GM23248 (cell line): Measurements from ENCODE around the gene CDH4. TPM values are rescaled to one million over a fixed set of nuclear protein-coding genes. Genes with fewer than 3 reads are reported as not detected.

Experiments
- DNase-seq: peaks from one replicate; pipeline ENCODE4 v3.0.0-alpha.2; 2015
- H2AFZ ChIP-seq: fragments of 200-600 bp; sonication (generic); 2 replicates; pipeline ENCODE4 v1.6.1; 2016; ENCODE audit warnings: antibody characterized with exemption
- H3F3A ChIP-seq: fragments of 200-600 bp; sonication (generic); 2 replicates; pipeline ENCODE4 v1.6.1; 2016; ENCODE audit warnings: mild to moderate bottlenecking, antibody characterized with exemption, mixed run types; ENCODE audit not compliant: insufficient read depth
- H3K27ac ChIP-seq: fragments of 200-600 bp; sonication (generic); 2 replicates; pipeline ENCODE4 v1.5.1; 2016; ENCODE audit warnings: mild to moderate bottlenecking
- H3K27me3 ChIP-seq: fragments of 200-600 bp; sonication (generic); replicated peaks from 2 replicates; pipeline ENCODE4 v1.6.1; 2016; ENCODE audit warnings: mild to moderate bottlenecking; ENCODE audit not compliant: insufficient read depth
- H3K36me3 ChIP-seq: fragments of 200-600 bp; sonication (generic); 2 replicates; pipeline ENCODE4 v1.6.1; 2016; ENCODE audit warnings: low read depth, mild to moderate bottlenecking
- H3K4me1 ChIP-seq: fragments of 200-600 bp; sonication (generic); 2 replicates; pipeline ENCODE4 v1.6.1; 2016; ENCODE audit warnings: mild to moderate bottlenecking; ENCODE audit not compliant: insufficient read depth
- H3K4me2 ChIP-seq: fragments of 200-600 bp; sonication (generic); one replicate; pipeline ENCODE4 v1.6.1; 2016; ENCODE audit warnings: mild to moderate bottlenecking; ENCODE audit not compliant: unreplicated experiment
- H3K4me3 ChIP-seq: fragments of 200-600 bp; sonication (generic); 2 replicates; pipeline ENCODE4 v1.5.1; 2016; ENCODE audit warnings: mild to moderate bottlenecking
- H3K79me2 ChIP-seq: fragments of 200-600 bp; sonication (generic); 2 replicates; pipeline ENCODE4 v1.6.1; 2016; ENCODE audit warnings: mild to moderate bottlenecking; ENCODE audit not compliant: insufficient read depth
- H3K9ac ChIP-seq: fragments of 200-600 bp; sonication (generic); 2 replicates; pipeline ENCODE4 v1.6.1; 2016; ENCODE audit warnings: mild to moderate bottlenecking
- H3K9me2 ChIP-seq: fragments of 200-600 bp; sonication (generic); 2 replicates; pipeline ENCODE4 v1.6.1; 2016; ENCODE audit warnings: mixed run types, mild to moderate bottlenecking, moderate library complexity; ENCODE audit not compliant: insufficient read depth
- H3K9me3 ChIP-seq: fragments of 200-600 bp; sonication (generic); one replicate; pipeline ENCODE4 v1.6.1; 2017; ENCODE audit warnings: low read depth
- H4K20me1 ChIP-seq: fragments of 200-600 bp; sonication (generic); 2 replicates; pipeline ENCODE4 v1.6.0; 2016; ENCODE audit not compliant: insufficient read depth
- EZH2 ChIP-seq: fragments of 200-600 bp; sonication (generic); IDR thresholded peaks from 2 replicates; pipeline ENCODE4 v1.6.1; 2018; ENCODE audit warnings: antibody characterized with exemption, mild to moderate bottlenecking; ENCODE audit not compliant: insufficient read depth, poor library complexity, severe bottlenecking
- EZH2phosphoT487 ChIP-seq: fragments of 200-600 bp; sonication (generic); IDR thresholded peaks from 2 replicates; pipeline ENCODE4 v1.6.1; 2018; ENCODE audit warnings: antibody characterized with exemption, moderate library complexity, mild to moderate bottlenecking, low read depth; ENCODE audit not compliant: insufficient read depth
- WGBS, 2 experiments: methylation state at CpG; one replicate each; pipeline ENCODE4 v1.1.6; 2015 to 2017; ENCODE audit warnings: low lambda C conversion rate in 2 of 2, low coverage in 1 of 2; ENCODE audit errors: missing lambda C conversion rate in 2 of 2; 5-methylcytosine and 5-hydroxymethylcytosine counted together
- in situ Hi-C: fragments of 300-500 bp; cut with MboI; formaldehyde crosslinking; loops from 2 replicates; pipeline ENCODE4 v1.15.0; 2020
- polyA plus RNA-seq: library from polyadenylated mRNA; unstranded; fragments of >200 nt; fragmentation: Nextera tagmentation; extraction: Ambion mirVana; gene quantifications from 2 replicates; pipeline ENCODE4 v1.2.1, GENCODE V29; 2016
- total RNA-seq: library from RNA; depleted of rRNA; stranded (reverse); fragments of >200 nt; shearing (Covaris generic); gene quantifications from 2 replicates; pipeline ENCODE4 v1.2.3, GENCODE V29; 2014

The CDH4 gene
- total and polyA plus RNA-seq, 2 experiments from 2014 or later: 1.1 to 3.9 TPM

GRCh38 chr20:61750093-61750492 is 498.0 kb downstream of the CDH4 start:
- no peaks in the 10 kb centered on the region for H3K36me3 ChIP-seq
- H2AFZ ChIP-seq: no peak overlapping the region
- H3K9ac ChIP-seq: no peak overlapping the region
- no peaks in the 10 kb centered on the region for H3K9me2 ChIP-seq
- no peak for DNase-seq
- no peak overlapping the region for H3K4me2 ChIP-seq
- H3K9me3 ChIP-seq: no peaks in the 10 kb centered on the region
- H3K4me1 ChIP-seq: 0 out of 2 replicates have a peak, but pooled peaks cover 3% of the 10 kb centered on the region
- no peaks in the 10 kb centered on the region for H4K20me1 ChIP-seq
- no peaks in the 10 kb centered on the region for H3K27me3 ChIP-seq
- 25 to 33% methylated on average over 1 of the region's 1 CpG for WGBS, 2 experiments
- no peak for TF ChIP-seq EZH2
- no peaks in the 10 kb centered on the region for H3K79me2 ChIP-seq
- in situ Hi-C loops: no loop called here
- H3F3A ChIP-seq: no peaks in the 10 kb centered on the region
- H3K4me3 ChIP-seq: no peak overlapping the region
- no peak overlapping the region for H3K27ac ChIP-seq

- H3K36me3 ChIP-seq: no peaks in the 10 kb centered on the region
- H3K4me2 ChIP-seq: no peak overlapping the region
- no peak overlapping the region for H3K27ac ChIP-seq
- in situ Hi-C loops: no loop called here
- H3K9me2 ChIP-seq: no peaks in the 10 kb centered on the region
- no peaks in the 10 kb centered on the region for H3K9me3 ChIP-seq
- no peak for DNase-seq
- 0 out of 2 replicates have a peak, but pooled peaks cover 3% of the 10 kb centered on the region for H3K4me1 ChIP-seq
- H2AFZ ChIP-seq: no peak overlapping the region
- H3K9ac ChIP-seq: no peak overlapping the region
- TF ChIP-seq EZH2phosphoT487: no peak
- no peak for TF ChIP-seq EZH2
- H3K27me3 ChIP-seq: no peaks in the 10 kb centered on the region
- H3K79me2 ChIP-seq: no peaks in the 10 kb centered on the region
- H4K20me1 ChIP-seq: no peaks in the 10 kb centered on the region
- H3F3A ChIP-seq: no peaks in the 10 kb centered on the region
- H3K4me3 ChIP-seq: no peak overlapping the region
- 52 to 60% methylated on average over 8 of the region's 8 CpGs for WGBS, 2 experiments
These were observed 500.5 kb downstream of the CDH4 start for GRCh38 chr20:61752576-61752975.

GRCh38 chr20:61753316-61753942 is 501.4 kb downstream of the CDH4 start:
- Histone ChIP-seq H3F3A (no peaks in the 10 kb centered on the region), H3K27me3 (no peaks in the 10 kb centered on the region), H3K4me2 (no peak overlapping the region), H3K79me2 (no peaks in the 10 kb centered on the region), H3K4me1 (0 out of 2 replicates have a peak, but pooled peaks cover 3% of the 10 kb centered on the region), H3K9me2 (no peaks in the 10 kb centered on the region), H4K20me1 (no peaks in the 10 kb centered on the region), H3K4me3 (no peak overlapping the region), H3K9ac (no peak overlapping the region), H3K27ac (no peak overlapping the region), H2AFZ (no peak overlapping the region), H3K9me3 (no peaks in the 10 kb centered on the region), H3K36me3 (no peaks in the 10 kb centered on the region)
- 46 to 48% methylated on average over 12 of the region's 12 CpGs for WGBS, 2 experiments
- in situ Hi-C loops: no loop called here
- DNase-seq: peak; percentile 72
- TF ChIP-seq EZH2: no peak
- no peak for TF ChIP-seq EZH2phosphoT487

GRCh38 chr20:61753987-61754956 is 502.2 kb downstream of the CDH4 start:
- no peaks in the 10 kb centered on the region for H4K20me1 ChIP-seq
- H3K9me3 ChIP-seq: no peaks in the 10 kb centered on the region
- no peak overlapping the region for H3K9ac ChIP-seq
- in situ Hi-C loops: no loop called here
- no peaks in the 10 kb centered on the region for H3K9me2 ChIP-seq
- no peak overlapping the region for H2AFZ ChIP-seq
- H3K36me3 ChIP-seq: no peaks in the 10 kb centered on the region
- no peaks in the 10 kb centered on the region for H3F3A ChIP-seq
- TF ChIP-seq EZH2 (no peak), EZH2phosphoT487 (no peak)
- DNase-seq: no peak
- WGBS, 2 experiments: 58 to 69% methylated on average over 14 to 23 of the region's 23 CpGs
- H3K79me2 ChIP-seq: no peaks in the 10 kb centered on the region
- no peak overlapping the region for H3K27ac ChIP-seq
- H3K4me3 ChIP-seq: no peak overlapping the region
- H3K27me3 ChIP-seq: no peaks in the 10 kb centered on the region
- H3K4me1 ChIP-seq: 0 out of 2 replicates have a peak, but pooled peaks cover 3% of the 10 kb centered on the region
- H3K4me2 ChIP-seq: no peak overlapping the region
